Measurements from ENCODE around the gene BEAN1. TPM values are rescaled to one million over a fixed set of nuclear protein-coding genes. Genes with fewer than 3 reads are reported as not detected.

Gene BEAN1
- total RNA-seq, 1 experiment from 2014 or later, result 1.9 TPM

DNA sequence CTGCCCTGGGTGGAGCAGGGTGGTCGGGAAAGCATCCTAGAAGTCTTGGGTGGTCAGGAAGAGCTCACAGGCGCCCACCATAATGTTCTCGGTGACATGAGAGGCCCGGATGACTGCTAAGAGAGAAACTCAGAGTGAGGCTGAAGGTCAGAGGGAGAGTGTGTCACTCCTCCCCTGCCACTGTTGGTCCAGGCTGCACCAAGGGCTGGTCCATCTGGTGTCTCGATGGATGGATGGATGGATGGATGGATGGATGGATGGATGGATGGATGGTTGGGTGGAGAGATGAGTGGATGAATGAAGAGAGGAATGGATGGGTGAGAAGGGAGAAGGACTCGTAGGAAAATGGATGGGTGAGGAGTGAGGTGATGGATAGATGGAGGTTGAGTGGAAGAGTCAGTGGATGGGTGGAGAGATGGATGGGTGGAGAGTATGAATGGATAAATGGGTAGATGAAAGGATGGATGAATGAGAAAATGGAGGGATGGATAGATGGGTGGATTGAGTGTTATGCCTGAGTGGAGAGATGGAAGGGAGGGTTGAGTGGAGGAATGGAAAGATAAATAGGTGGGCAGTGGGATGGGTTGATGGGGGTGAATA lies 43.0 kb downstream of the BEAN1 start:
- Histone ChIP-seq H3K4me3 (ENCODE audit: low read length) (no peak overlapping the region), H3K36me3 (ENCODE audit: low read depth, low read length) (no peaks in the 10 kb centered on the region), H3K27ac (ENCODE audit: low read length) (no peak overlapping the region), H3F3A (ENCODE audit: low read length, unreplicated experiment) (no peaks in the 10 kb centered on the region), H3K27me3 (ENCODE audit: low read length) (no peaks in the 10 kb centered on the region), H4K20me1 (ENCODE audit: low read length) (no peaks in the 10 kb centered on the region), H3K9me3 (ENCODE audit: low read length) (no peaks in the 10 kb centered on the region), H3K9me2 (replicated peaks; ENCODE audit: low read length) (no peaks in the 10 kb centered on the region), H2AFZ (ENCODE audit: low read length) (no peak overlapping the region), H3K4me1 (ENCODE audit: insufficient read depth, low read length) (peaks cover 5% of the 10 kb centered on the region; the same call in 1 of the 2 replicates), H3K9ac (ENCODE audit: low read length) (no peak overlapping the region), H3K79me2 (ENCODE audit: low read length) (no peaks in the 10 kb centered on the region), H3K4me2 (ENCODE audit: low read length) (no peak overlapping the region)
- no TSS peak for BruUV-seq (replicated peaks)
- intact Hi-C loops (cut with micrococcal nuclease), result no loop called here
- ChIA-PET CTCF (no interaction called here), POLR2A (ENCODE audit: unreplicated experiment) (no interaction called here)
- TF ChIP-seq, protein P1, sequence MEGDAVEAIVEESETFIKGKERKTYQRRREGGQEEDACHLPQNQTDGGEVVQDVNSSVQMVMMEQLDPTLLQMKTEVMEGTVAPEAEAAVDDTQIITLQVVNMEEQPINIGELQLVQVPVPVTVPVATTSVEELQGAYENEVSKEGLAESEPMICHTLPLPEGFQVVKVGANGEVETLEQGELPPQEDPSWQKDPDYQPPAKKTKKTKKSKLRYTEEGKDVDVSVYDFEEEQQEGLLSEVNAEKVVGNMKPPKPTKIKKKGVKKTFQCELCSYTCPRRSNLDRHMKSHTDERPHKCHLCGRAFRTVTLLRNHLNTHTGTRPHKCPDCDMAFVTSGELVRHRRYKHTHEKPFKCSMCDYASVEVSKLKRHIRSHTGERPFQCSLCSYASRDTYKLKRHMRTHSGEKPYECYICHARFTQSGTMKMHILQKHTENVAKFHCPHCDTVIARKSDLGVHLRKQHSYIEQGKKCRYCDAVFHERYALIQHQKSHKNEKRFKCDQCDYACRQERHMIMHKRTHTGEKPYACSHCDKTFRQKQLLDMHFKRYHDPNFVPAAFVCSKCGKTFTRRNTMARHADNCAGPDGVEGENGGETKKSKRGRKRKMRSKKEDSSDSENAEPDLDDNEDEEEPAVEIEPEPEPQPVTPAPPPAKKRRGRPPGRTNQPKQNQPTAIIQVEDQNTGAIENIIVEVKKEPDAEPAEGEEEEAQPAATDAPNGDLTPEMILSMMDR (conservative IDR thresholded peaks at IDR 0.05; ENCODE audit: low read depth, low read length), result no peak
- no peak for TF ChIP-seq EZH2 (IDR thresholded peaks at IDR 0.05; ENCODE audit: low read length, unreplicated experiment)
- no peak for TF ChIP-seq EZH2phosphoT487 (IDR thresholded peaks at IDR 0.05; ENCODE audit: borderline replicate concordance, low read length)
- ATAC-seq, result no peak
- DNase-seq, result no peak

DNA sequence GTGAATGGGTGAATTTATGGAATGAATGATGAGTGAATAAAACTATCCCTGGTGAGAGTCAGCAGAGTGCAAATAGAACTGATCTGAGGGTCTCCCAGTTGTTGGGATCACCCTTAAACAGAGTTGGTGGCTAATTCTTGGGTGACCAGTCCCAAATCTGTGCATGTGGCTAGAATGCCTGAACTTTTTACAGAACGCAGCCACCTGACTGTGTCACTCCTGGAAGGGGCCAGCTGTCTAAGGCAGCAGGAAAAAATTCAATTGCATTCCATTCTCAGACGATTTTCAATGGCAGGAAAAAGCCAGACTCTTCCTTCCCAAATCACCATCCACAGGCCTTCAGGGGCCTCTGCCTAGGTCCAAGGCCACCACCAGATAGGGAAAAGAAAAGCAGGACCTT lies 43.5 kb downstream of the BEAN1 start:
- ChIA-PET CTCF (no interaction called here), POLR2A (ENCODE audit: unreplicated experiment) (no interaction called here)
- DNase-seq (no peak), ATAC-seq (no peak)
- Histone ChIP-seq H3K4me1 (ENCODE audit: insufficient read depth, low read length) (peaks cover 8% of the 10 kb centered on the region; the same call in 1 of the 2 replicates), H3K4me3 (ENCODE audit: low read length) (no peak overlapping the region), H3K36me3 (ENCODE audit: low read depth, low read length) (no peaks in the 10 kb centered on the region), H3K27ac (ENCODE audit: low read length) (no peak overlapping the region), H4K20me1 (ENCODE audit: low read length) (no peaks in the 10 kb centered on the region), H3K9me3 (ENCODE audit: low read length) (no peaks in the 10 kb centered on the region), H3K79me2 (ENCODE audit: low read length) (no peaks in the 10 kb centered on the region), H3F3A (ENCODE audit: low read length, unreplicated experiment) (no peaks in the 10 kb centered on the region), H3K27me3 (ENCODE audit: low read length) (no peaks in the 10 kb centered on the region), H2AFZ (ENCODE audit: low read length) (no peak overlapping the region), H3K9me2 (replicated peaks; ENCODE audit: low read length) (no peaks in the 10 kb centered on the region), H3K4me2 (ENCODE audit: low read length) (no peak overlapping the region), H3K9ac (ENCODE audit: low read length) (no peak overlapping the region)
- TF ChIP-seq, protein P1 (conservative IDR thresholded peaks at IDR 0.05; ENCODE audit: low read depth, low read length), result no peak
- TF ChIP-seq EZH2phosphoT487 (IDR thresholded peaks at IDR 0.05; ENCODE audit: borderline replicate concordance, low read length) (no peak), EZH2 (IDR thresholded peaks at IDR 0.05; ENCODE audit: low read length, unreplicated experiment) (no peak)
- intact Hi-C loops (cut with micrococcal nuclease), result no loop called here
- BruUV-seq (replicated peaks), result no TSS peak

DNA sequence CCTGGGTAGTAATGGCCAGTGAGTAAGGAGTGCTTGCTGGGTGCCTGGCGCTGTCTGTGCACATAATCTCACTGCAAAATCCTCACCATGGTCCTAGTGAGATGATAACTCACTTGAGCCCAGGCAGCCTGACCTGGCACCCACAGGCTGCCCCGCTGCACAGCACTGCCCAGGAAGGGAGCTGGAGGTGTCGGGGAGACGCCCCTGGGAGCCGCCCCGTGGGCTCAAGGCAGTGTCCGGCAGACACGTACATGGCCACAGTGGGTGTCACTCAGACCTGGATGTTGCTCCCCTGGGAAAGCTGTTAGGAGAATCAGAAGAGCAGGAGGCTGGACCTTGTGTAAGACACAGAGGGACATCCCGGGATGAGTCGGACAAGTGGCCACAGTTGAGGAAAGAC lies 44.2 kb downstream of the BEAN1 start:
- H3K36me3 ChIP-seq (ENCODE audit: low read depth, low read length), result no peaks in the 10 kb centered on the region
- ChIA-PET POLR2A (ENCODE audit: unreplicated experiment) (no interaction called here), CTCF (no interaction called here)
- no peaks in the 10 kb centered on the region for H3K9me3 ChIP-seq (ENCODE audit: low read length)
- BruUV-seq (replicated peaks), result no TSS peak
- no peaks in the 10 kb centered on the region for H3K27me3 ChIP-seq (ENCODE audit: low read length)
- no peak overlapping the region for H3K9ac ChIP-seq (ENCODE audit: low read length)
- no peak overlapping the region for H2AFZ ChIP-seq (ENCODE audit: low read length)
- no peak overlapping the region for H3K27ac ChIP-seq (ENCODE audit: low read length)
- peaks cover 8% of the 10 kb centered on the region; the same call in 1 of the 2 replicates for H3K4me1 ChIP-seq (ENCODE audit: insufficient read depth, low read length)
- DNase-seq, result no peak
- H3F3A ChIP-seq (ENCODE audit: low read length, unreplicated experiment), result no peaks in the 10 kb centered on the region
- TF ChIP-seq EZH2phosphoT487 (IDR thresholded peaks at IDR 0.05; ENCODE audit: borderline replicate concordance, low read length), result no peak
- no peak for TF ChIP-seq EZH2 (IDR thresholded peaks at IDR 0.05; ENCODE audit: low read length, unreplicated experiment)
- TF ChIP-seq, protein P1 (conservative IDR thresholded peaks at IDR 0.05; ENCODE audit: low read depth, low read length), result no peak
- no peak overlapping the region for H3K4me3 ChIP-seq (ENCODE audit: low read length)
- intact Hi-C loops (cut with micrococcal nuclease), result no loop called here
- no peaks in the 10 kb centered on the region for H3K9me2 ChIP-seq (replicated peaks; ENCODE audit: low read length)
- no peaks in the 10 kb centered on the region for H3K79me2 ChIP-seq (ENCODE audit: low read length)
- H4K20me1 ChIP-seq (ENCODE audit: low read length), result no peaks in the 10 kb centered on the region
- no peak for ATAC-seq
- H3K4me2 ChIP-seq (ENCODE audit: low read length), result no peak overlapping the region

Measured in PC-3 (cell line).